ENCODE results near the gene SUCO. TPM values are rescaled to one million over a fixed set of nuclear protein-coding genes. Genes with fewer than 3 reads are reported as not detected.

SUCO gene
- polyA plus RNA-seq, 1 of the 3 experiments (the other 2 are of a cell fraction), result 5.4 TPM

GRCh38 chr1:172557270-172557669 is 24.3 kb downstream of the SUCO start (continued):
- TF ChIP-seq EZH2phosphoT487 (IDR thresholded peaks at IDR 0.05; ENCODE audit: borderline replicate concordance, low read depth), result no peak
- no peak for TF ChIP-seq RFX5 (IDR thresholded peaks at IDR 0.05; ENCODE audit: low read length)

GRCh38 chr1:172559572-172560210 is 26.7 kb downstream of the SUCO start:
- Histone ChIP-seq H3K9me2 (no peaks in the 10 kb centered on the region), H3K4me2 (no peak overlapping the region), H3K9ac (no peak overlapping the region), H3K79me2 (ENCODE audit: insufficient read depth) (peaks cover 14% of the 10 kb centered on the region; the same call in 1 of the 2 replicates), H3K4me1 (ENCODE audit: control insufficient read depth in 1 of 2, insufficient read depth in 2 of 2, low read depth in 1 of 2, low read length in 1 of 2) (peaks cover 0 to 4% of the 10 kb centered on the region in 2 experiments; a peak in 1 of 4 replicates), H3K27ac (ENCODE audit: low read depth in 2 of 2, low read length in 1 of 2) (no peak overlapping the region), H3K9me3 (no peaks in the 10 kb centered on the region), H3K36me3 (replicated peaks in 1 of 2; ENCODE audit: control insufficient read depth in 1 of 2, insufficient read depth in 2 of 2, low read length in 1 of 2) (peaks cover 51 to 63% of the 10 kb centered on the region in 2 experiments), H4K20me1 (ENCODE audit: insufficient read depth) (no peaks in the 10 kb centered on the region), H2AFZ (ENCODE audit: low read depth) (no peak overlapping the region), H3K27me3 (ENCODE audit: insufficient read depth) (no peaks in the 10 kb centered on the region), H3F3A (replicated peaks; ENCODE audit: insufficient read depth) (no peaks in the 10 kb centered on the region), H3K4me3 (ENCODE audit: low read depth in 2 of 2, low read length in 1 of 2) (no peak overlapping the region)
- POLR2A ChIA-PET, result no interaction called here
- TF ChIP-seq ELF1 (IDR thresholded peaks at IDR 0.05) (no peak), EZH2phosphoT487 (IDR thresholded peaks at IDR 0.05; ENCODE audit: borderline replicate concordance, low read depth) (no peak), NFIC (IDR thresholded peaks at IDR 0.05; ENCODE audit: borderline replicate concordance) (no peak), MEF2A (IDR thresholded peaks at IDR 0.05; ENCODE audit: borderline replicate concordance, low read depth) (no peak), FOXM1 (IDR thresholded peaks at IDR 0.05; ENCODE audit: low read depth) (no peak), YY1 (IDR thresholded peaks at IDR 0.05; ENCODE audit: low read depth) (no peak), SMC3 (IDR thresholded peaks at IDR 0.05; ENCODE audit: low read depth, low read length) (no peak), ZBTB33 (IDR thresholded peaks at IDR 0.05; ENCODE audit: borderline replicate concordance, low read depth) (no peak), RXRA (IDR thresholded peaks at IDR 0.05; ENCODE audit: borderline replicate concordance, low read depth) (no peak), PBX3 (IDR thresholded peaks at IDR 0.05) (no peak), IRF3 (IDR thresholded peaks at IDR 0.05; ENCODE audit: low read depth, low read length) (no peak)
- WGBS (ENCODE audit: low lambda C conversion rate), result 91% methylated on average over 4 of the region's 4 CpGs
- no peak for DNase-seq
- CTCF ChIA-PET, result interaction anchor here (0.8 kb wide), 1 partner anchor 12 kb away, joined by 3 read pairs; no protein-coding TSS in a partner anchor

Data from SK-N-SH (cell line).